Left hindlimb (tissue), 1 donor: Measurements from ENCODE around the gene RASSF7.
A peak's percentile ranks its signal among the peaks of the same experiment; 100 is the strongest.

Experiments used
- DNase-seq: peaks from one replicate; pipeline ENCODE4 v3.0.0-alpha.2; 2018

The RASSF7 gene

DNA sequence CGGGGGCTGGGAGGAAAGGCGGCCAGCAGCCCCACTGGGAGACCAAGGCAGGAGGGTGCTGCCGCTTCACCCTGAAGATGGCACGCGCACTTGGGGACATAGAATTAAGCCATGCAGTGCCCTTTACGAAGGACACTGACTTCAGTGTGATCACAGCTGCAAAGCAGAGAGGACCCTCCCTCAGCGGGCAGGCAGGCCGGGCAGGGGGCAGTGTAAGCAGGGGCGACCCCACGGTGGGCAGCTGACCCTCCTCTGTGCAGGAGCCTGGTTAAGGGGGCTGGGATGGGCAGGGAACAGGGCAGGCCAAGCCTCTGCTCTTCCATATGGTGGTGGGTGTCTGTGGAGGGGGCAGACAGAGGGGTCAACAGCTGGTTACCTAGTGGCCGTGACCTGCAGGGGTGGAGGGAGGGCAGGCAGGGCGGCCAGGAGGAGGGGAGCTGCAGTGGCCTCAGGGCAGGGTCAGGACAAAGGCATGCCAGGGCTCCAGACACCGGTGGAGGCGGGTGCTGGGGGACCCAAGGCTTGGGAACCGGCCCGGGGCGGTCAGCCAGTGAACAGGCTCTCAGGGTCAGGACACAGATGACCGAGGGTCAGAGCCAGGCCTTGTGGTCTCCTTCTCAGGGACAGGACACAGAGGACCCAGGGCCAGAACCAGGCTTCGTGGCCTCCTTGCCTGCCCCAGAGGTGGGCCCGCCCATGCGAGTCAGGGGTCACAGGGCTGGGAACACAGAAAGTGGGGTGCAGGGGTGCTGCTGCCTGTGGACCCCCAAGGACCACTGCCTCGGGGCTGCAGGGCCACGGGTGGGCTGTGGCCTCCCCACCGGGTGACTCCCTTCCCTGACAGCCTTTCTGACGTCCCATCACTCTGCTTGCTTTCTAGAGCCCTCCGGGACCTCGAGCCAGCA is 7.4 kb upstream of the RASSF7 start:
- DNase-seq = no peak

DNA sequence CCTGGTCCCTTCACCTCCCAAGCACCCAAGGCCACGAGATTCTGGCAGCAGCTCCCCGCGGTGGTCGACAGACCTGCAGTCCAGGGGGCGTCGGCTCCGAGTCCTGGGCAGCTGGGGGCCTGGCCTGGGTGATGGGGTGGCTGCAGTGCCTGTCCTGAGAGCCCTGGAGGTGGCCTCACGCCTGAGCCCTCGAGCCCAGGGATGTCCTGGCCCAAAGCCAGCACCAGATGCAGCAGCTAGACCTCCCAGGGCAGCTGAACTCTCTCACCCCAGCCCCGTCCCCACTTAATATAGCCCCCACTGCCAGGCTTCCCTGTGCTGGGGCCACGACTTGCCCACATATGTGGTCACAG is 6.8 kb upstream of the RASSF7 start:
- DNase-seq = no peak

DNA sequence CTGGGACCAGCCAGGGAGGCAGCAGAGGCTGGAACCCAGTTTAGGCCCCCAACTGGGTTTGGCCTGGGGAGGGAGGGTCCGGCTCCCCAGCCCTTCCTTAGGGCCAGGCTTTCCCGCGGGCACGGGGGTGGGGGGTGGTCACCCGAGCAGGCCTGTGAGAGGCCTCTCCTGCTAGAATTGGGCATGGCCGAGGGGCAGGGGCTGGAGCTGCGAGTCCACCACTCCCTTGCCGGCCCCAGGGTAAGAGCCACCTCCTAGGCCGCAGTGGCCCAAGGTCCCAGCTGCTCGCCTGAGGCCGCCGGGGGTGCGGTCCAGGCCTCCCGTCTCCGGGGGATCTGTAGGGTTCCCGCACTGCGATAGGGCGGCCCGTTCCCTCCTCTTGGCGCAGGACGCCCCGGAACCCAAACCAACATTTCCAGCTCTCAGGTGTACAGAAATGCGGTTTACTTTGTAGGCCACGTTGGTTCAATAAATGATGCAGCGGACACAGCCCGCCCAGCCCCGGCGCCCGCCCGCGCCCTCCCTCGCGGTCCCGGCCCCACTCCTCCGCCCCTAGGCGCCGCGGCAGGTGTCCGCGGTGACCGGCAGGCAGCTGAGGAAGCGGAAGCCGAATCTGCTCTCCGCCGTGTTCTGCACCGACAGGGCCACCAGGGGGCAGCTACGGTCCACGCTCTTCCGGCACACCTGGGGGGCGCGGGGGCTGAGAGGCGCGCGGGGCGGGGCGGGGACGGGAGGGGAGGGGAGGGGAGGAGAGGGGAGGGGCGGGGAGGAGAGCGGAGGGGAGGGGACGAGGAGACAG is 6.1 kb upstream of the RASSF7 start:
- no peak for DNase-seq

DNA sequence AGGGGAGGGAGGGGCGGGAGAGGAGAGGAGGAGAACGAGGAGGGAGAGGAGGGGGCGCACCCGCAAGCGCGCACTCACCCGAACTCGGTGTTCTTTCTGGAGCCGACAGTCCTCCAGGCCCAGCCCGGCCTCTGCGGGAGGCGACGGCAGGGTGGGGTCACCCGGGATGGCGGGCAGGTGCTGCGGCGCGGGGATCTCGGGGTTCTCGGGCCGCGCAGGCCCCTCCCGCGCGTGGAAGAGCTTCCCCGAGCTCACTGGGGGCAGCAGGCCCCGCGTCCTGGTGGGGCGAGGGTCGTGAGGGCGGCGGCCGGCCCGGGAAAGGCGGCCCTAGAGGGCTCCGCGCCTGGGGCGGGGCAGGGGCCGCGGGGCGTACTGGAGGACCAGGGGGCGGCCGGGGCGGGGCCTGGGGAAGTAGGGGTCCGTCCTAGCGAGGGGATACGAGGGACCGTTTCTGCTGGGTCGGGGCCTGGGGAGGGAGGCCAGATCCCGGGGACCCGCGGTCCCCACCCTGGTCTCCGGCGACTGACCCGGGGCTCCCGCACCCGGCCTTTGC is 5.5 kb upstream of the RASSF7 start:
- DNase-seq = no peak

DNA sequence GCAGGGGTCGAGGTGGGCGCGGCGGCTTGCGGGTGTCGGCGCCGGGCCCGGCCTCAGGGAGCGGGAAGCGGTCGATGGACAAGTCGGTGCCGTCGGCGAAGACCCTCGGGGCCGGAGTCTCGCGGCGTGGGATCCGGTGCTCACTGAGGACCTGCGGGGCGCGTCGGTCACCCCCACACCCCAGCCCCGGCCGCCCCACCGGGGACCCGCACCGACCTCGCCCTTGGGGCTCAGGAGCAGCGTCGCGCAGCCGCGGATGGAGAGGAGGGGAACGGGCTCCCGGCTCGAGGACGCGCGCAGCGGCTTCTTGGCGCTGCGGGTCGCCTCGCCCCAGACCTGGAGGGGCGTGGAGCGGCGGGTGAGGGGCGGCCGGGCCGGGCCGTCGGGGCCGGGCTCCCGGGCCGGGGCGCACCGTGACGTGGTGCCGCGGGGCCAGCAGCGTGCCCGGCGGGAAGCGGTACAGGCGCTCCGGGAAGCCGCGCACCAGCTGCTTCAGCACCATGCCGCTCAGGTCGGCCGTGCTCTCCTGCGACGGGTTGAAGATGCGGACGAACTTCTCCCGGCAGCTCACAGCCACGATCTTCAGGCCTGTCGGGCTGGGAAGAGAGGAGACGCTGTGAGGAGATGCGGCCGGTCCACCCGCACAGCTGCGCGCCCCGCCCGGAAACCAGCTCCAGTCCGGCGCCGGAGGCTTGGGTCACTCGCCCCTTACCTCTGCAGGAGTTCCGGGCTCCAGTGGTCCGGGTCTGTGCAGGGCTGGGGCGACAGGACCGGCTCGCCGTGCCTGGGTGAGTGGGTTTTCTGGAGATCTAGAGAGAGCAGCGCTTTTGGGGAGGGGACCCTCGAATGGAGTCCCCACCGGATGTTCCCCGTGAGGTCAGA is 4.7 kb upstream of the RASSF7 start:
- DNase-seq = no peak

DNA sequence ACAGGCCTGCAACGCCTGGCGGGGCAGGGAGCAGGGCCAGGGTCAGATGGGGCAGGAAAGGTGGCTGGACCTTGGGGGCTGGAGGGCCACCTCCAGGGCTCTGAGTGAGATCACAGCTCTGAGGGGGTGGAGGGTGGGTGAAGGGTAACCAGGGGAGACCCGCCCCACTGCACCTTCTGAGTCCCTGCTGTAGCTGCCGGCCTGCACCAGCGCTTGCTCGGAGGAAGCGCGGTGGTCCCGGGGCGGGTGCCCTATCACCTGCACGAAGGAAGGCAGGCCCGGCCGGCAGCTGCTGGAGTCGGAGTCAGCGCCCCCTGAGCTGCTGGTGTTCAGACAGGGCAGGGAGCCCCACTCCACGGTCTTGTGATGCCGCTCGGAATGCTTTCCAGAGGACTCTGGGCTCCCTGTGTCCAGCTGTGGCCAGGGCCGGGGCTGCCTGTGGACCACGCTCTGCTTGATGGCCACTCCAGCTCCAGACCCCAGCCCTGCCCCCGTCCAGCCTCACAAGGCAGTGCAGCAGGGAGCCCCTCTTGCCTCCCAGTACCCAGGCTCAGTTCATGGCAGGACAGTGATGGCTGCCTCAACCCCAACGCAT is 4.0 kb upstream of the RASSF7 start:
- no peak for DNase-seq

DNA sequence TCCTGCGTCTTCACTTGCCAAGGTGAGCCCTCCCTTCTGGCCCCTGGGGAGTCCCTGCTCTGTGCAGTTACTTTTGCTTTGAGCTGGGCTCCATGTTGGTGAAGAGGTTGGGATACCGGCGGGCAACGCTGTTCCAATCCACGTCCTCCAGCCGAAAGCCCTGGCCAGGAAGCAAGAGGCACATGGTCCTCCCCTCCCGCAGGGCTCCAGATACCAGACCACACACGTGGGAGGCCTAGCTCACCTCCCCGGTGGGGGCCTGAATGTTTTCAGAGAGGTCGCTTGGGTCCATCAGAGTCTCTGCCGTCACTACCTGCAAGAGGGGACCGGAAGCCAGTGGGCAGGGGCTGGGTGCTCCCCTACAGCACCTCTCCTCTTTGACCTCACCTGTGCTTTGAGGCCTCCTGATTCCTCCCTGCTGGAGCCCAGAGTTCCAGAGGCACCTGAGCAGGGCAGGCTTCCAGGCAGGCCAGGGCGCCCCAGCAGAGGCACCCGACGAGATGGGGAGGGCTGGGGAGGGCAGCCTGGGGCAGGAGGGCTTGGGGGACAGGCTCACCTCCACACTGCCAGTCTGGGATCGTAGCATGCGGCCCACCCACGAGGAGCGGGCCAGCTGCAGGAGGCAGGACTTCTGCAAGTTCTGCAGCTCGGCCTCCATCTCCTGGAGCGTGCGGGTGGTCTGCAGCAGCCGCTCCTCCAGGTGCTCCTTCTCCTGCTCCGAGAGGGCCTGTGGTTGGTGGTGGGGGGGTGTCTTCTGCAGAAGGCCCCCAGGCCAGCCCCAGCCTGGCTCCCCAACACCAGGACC is 3.2 kb upstream of the RASSF7 start:
- DNase-seq = no peak

DNA sequence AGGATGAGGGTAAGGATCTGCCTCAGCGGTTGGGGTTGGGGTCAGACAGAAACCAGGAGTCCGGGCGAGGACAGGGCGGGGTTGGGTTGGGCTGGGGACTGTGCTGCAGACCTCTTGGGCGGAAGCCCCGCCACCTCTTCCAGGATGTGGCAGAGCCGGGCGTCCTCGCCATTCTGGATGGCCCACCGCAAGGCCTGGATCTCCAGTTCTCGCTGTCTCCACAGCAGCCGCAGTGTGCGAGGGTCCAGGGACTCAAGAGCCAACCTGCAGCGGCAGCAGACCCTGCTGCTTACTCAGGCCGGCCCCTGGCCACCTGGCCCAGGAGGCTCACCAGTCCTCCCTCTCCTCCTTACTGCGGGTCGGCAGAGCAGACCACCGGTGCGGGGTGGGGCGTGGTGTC is 2.3 kb upstream of the RASSF7 start:
- DNase-seq = no peak

DNA sequence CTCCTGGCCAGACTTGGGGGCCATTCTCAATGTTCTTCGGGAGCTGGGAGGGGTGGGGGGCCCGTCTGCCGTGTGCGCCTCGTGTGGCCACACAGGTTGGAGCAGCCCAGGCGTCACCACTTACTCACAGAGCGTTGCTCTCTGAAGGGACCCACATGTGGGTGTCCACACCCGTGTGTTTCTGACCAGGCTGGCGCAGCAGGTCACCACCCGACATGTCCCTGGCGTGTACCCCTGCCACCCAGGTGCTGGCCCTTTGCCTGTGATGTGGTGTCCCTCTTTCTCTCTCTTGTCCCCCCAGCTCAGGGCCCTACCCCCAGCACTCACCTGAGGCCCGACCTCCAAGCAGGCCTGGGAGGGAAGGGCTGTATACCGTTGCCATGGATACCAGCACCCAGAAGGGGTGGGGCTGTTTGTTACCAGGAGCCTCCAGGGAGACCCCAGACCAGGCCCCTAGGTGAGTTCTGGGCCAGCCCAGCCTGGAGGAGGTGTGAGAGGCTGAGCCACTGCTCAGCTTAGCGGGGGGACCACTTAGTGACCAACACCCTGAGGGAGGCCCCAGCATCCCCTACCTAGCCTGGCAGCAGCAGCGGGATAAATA is 1.6 kb upstream of the RASSF7 start:
- DNase-seq = no peak

DNA sequence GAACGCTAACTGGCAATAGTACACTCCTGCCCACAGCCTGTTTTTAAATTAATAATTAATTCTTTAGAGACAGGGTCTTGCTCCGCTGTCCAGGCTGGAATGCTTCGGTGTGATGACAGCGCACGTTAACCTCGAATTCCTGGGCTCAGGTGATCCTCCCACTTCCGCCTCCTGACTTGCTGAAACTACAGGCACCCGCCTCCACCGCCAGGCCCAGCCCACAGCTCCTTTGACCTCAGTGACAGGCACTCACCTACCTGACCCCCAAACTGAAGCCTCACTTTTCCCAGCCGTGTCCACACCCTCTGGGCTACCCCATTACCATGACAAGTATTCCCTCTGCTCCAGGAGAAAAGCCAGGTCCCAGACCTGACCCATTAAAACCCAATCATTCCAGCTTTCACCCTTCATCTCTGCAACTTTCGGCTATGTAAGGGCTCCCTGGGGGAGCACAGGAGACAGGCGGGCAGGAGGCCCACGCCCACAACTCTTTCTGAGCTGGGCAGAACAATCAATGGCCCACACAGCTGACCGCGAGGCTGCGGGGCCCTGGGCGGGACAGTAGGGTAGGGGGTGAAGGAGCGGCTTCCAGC is 962 bp upstream of the RASSF7 start:
- no peak for DNase-seq

DNA sequence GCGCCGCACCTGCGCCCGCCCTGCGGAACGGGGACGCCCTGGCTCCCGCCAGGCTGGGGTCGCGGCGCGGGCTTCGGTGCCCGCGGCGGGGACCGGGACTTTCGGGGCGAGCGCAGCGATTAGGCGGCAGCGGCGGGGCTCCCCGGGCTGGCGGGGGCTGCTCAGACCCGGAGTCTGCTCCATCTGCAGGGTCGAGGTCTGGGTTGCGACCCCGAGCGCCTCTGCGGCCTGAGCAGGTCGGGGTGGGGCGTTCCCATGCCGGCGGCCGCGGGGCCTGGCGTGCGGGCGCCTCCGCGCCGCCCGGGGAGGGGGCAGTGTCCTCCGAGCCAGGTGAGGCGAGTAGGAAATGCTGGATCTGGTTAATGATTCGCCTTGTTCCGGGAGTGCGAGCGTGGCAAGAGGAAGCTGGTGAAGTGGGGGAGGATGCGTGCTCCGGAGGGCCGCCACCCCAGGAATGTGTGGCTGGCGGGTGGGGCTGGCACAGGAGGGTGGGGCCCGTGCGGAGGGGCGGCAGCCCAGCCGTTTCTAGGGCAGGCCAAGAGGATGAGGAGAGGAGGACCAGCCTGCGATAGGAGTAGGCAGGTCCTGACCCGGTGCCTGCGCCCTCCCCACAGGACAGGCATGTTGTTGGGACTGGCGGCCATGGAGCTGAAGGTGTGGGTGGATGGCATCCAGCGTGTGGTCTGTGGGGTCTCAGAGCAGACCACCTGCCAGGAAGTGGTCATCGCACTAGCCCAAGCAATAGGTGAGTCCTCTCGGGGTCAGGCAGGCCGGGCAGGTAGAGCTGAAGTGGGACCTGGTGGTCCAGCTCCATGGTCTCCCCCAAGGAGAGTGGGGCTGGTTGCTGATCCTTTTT is 606 bp downstream of the RASSF7 start:
- DNase-seq = peak; percentile 49

DNA sequence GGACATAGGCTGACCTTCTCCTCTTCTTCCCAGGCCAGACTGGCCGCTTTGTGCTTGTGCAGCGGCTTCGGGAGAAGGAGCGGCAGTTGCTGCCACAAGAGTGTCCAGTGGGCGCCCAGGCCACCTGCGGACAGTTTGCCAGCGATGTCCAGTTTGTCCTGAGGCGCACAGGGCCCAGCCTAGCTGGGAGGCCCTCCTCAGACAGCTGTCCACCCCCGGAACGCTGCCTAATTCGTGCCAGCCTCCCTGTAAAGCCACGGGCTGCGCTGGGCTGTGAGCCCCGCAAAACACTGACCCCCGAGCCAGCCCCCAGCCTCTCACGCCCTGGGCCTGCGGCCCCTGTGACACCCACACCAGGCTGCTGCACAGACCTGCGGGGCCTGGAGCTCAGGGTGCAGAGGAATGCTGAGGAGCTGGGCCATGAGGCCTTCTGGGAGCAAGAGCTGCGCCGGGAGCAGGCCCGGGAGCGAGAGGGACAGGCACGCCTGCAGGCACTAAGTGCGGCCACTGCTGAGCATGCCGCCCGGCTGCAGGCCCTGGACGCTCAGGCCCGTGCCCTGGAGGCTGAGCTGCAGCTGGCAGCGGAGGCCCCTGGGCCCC is 1.4 kb downstream of the RASSF7 start:
- no peak for DNase-seq

DNA sequence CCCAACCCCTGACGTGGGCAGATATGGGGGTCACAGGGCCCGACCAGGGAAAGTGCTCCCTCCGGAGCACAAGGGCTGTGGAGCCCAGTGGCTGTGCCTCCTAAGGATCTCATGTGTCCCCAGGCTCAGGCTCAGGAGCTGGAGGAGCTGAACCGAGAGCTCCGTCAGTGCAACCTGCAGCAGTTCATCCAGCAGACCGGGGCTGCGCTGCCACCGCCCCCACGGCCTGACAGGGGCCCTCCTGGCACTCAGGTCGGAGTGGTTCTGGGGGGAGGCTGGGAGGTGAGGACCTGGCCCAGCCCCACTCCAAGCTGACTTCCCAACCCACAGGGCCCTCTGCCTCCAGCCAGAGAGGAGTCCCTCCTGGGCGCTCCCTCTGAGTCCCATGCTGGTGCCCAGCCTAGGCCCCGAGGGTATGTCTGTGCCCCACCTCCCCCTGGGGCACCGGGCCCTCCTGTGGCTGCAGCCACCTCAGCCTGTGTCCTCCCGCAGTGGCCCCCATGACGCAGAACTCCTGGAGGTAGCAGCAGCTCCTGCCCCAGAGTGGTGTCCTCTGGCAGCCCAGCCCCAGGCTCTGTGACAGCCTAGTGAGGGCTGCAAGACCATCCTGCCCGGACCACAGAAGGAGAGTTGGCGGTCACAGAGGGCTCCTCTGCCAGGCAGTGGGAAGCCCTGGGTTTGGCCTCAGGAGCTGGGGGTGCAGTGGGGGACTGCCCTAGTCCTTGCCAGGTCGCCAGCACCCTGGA is 2.5 kb downstream of the RASSF7 start:
- peak; percentile 26 for DNase-seq

DNA sequence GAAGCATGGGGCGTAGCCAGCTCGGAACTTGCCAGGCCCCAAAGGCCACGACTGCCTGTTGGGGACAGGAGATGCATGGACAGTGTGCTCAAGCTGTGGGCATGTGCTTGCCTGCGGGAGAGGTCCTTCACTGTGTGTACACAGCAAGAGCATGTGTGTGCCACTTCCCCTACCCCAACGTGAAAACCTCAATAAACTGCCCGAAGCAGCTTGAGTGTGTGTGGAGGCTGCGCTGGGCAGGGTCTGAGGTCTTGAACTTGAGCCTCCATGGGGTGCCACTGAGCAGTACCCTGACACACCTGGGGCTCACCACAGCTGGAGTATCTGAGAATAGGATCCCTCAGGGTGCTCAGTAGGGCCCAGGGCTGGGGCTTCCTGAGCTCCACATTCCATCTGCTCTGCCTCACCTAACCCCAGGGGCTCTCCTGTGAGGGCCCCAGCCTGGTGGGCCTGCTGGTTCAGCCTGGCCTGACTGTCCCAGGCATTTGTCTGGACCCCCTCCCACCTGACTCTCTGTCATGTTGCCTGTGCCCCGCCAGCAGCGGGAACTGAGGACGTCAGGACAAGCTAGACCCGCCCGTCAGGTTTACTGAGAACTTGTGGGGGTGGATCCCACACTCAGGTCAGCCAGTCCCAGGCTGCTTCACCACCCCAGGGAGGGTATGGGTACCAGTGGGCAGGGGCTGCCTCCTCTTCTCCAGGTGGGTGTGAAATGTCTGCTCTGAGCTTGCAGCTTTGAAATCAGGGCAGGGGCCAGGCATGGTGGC is 3.2 kb downstream of the RASSF7 start:
- DNase-seq = peak; percentile 31

DNA sequence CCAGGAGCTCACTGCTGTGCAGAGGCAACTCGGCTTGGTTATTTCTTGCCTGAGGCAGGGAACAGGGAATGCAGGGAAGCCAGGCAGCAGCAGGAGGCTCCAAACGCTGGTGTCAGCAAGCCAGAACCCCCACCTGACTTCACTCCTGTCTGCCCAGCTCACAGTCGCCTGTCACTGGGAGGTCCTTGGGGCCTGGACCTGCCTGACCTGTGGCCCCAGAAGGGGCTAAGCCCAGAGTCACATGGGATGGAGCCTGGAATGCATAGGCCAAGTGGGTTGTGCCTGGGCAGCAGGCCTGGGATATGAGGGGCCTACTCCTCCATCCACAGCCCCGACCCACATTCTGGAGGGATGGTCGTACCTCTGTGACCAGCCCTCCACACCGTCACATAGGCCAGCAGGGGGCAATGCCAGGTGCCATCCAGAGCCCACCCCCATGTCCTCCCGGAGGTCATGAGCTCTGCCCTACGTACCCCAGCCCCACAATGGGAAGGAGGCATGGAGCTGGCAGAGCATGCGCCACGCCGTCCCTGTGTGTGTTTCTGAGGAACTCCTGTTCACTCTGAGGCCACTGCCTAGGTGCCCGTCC is 5.2 kb downstream of the RASSF7 start:
- peak; percentile 29 for DNase-seq

DNA sequence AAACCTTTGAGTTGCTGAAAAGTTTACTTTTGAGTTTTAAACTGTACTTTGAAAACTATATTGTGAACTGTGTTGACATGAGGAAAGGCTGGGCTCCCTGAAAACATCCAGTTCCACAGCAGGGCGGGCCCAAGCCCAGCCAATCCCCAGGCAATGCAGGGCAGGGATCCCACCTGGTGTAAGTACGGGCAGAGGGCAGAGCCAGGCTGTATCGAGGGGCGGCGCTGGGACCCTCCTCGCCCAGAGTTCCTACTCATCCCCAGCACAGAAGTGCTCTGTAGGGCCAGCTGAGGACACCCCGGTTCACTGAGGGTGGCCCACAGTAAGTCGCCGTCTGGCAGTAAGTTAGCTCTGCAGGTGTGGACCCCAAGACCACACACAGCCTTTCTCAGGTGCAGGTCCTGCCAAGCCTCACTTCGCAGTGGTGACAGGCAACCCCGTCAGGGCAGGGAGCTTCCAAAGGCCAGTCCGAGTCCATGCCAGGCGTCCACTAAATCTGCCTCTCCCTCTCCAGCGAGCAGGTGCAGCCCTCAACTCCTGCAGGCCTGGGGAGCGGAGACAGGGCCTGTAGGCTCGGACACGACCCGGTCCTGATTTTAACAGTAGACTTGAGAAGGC is 6.3 kb downstream of the RASSF7 start:
- peak; percentile 30 for DNase-seq
